H1 (cell line): ENCODE measurements around the gene OR56A3. TPM values are rescaled to one million over a fixed set of nuclear protein-coding genes. Genes with fewer than 3 reads are reported as not detected.

Experiments used
- CTCF ChIA-PET: fragments of 300-600 bp; sonication (Branson Sonifier 250); formaldehyde crosslinking; loops from one replicate; lab custom pipeline; 2021; ENCODE audit not compliant: partially characterized antibody; lab: Charles Lee
- POLR2A ChIA-PET: fragments of 300-600 bp; sonication (Branson Sonifier 250); formaldehyde crosslinking; loops from one replicate; lab custom pipeline; 2021; ENCODE audit warnings: inconsistent platforms; ENCODE audit not compliant: partially characterized antibody; lab: Charles Lee
- DNase-seq, 2 experiments: peaks; one replicate each; pipeline versions ENCODE4 v3.0.0 to v3.0.0-alpha.2; 2010 to 2022; ENCODE audit warnings: low spot score in 2 of 2, low read depth in 1 of 2, mixed read lengths in 1 of 2
- FAIRE-seq: peaks from 2 replicates; lab custom pipeline; 2011; peaks lifted over from hg19 to GRCh38; lab: Jason Lieb, UNC
- H2AFZ ChIP-seq: 2 replicates; pipeline ENCODE4 v1.8.1; 2012; ENCODE audit warnings: low read length, inconsistent platforms
- H2AK5ac ChIP-seq: 2 replicates; pipeline ENCODE4 v1.6.1; 2013; ENCODE audit warnings: low read depth, low read length
- H2BK120ac ChIP-seq: replicated peaks from 2 replicates; pipeline ENCODE3; 2013; ENCODE audit warnings: low read depth, low read length, inconsistent platforms
- H2BK12ac ChIP-seq: 2 replicates; pipeline ENCODE4 v1.6.1; 2013; ENCODE audit warnings: low read depth, low read length
- H2BK15ac ChIP-seq: 2 replicates; pipeline ENCODE4 v1.6.1; 2013; ENCODE audit warnings: low read length
- H2BK20ac ChIP-seq: 2 replicates; pipeline ENCODE4 v1.6.1; 2013; ENCODE audit warnings: low read length
- H2BK5ac ChIP-seq: 2 replicates; pipeline ENCODE4 v1.6.1; 2013; ENCODE audit warnings: low read depth, low read length
- H3K14ac ChIP-seq: 2 replicates; pipeline ENCODE4 v1.6.1; 2013; ENCODE audit warnings: inconsistent platforms; ENCODE audit not compliant: insufficient read length
- H3K18ac ChIP-seq: 2 replicates; pipeline ENCODE4 v1.6.1; 2013; ENCODE audit warnings: low read length; ENCODE audit errors: extremely low read depth
- H3K23ac ChIP-seq: 2 replicates; pipeline ENCODE4 v1.6.1; 2013; ENCODE audit warnings: inconsistent platforms; ENCODE audit not compliant: insufficient read length
- H3K23me2 ChIP-seq: 2 replicates; pipeline ENCODE4 v1.6.1; 2013; ENCODE audit warnings: low read depth, low read length
- H3K27ac ChIP-seq: 2 replicates; pipeline ENCODE4 v1.6.1; 2011; ENCODE audit warnings: low read depth, low read length, inconsistent platforms
- H3K27me3 ChIP-seq, 4 experiments: replicated peaks in 1 of 4; 1 replicate in 1 of 4; 2 replicates in 3 of 4; pipeline versions ENCODE4 v1.6.1 to v1.8.1; 2011 to 2013; ENCODE audit warnings: low read length in 3 of 4, mild to moderate bottlenecking in 3 of 4, inconsistent platforms in 2 of 4, mixed read lengths in 2 of 4, moderate library complexity in 1 of 4; ENCODE audit not compliant: control insufficient read depth in 3 of 4, insufficient read depth in 3 of 4; ENCODE audit errors: extremely low read depth in 1 of 4
- H3K36me3 ChIP-seq, 4 experiments: 2 replicates each; pipeline versions ENCODE4 v1.6.1 to v1.8.1; 2011 to 2013; ENCODE audit warnings: mild to moderate bottlenecking in 4 of 4, low read length in 3 of 4, moderate library complexity in 2 of 4, control low read depth in 1 of 4, inconsistent platforms in 1 of 4; ENCODE audit not compliant: insufficient read depth in 4 of 4, control insufficient read depth in 2 of 4
- H3K4ac ChIP-seq: replicated peaks from 2 replicates; pipeline ENCODE3; 2013; ENCODE audit warnings: low read length, low read depth, mixed read lengths, inconsistent platforms; ENCODE audit not compliant: insufficient read length
- H3K4me1 ChIP-seq, 4 experiments: replicated peaks in 1 of 4; 1 replicate in 1 of 4; 2 replicates in 3 of 4; pipeline versions ENCODE4 v1.6.1 to v1.8.1; 2011 to 2013; ENCODE audit warnings: low read length in 3 of 4, inconsistent platforms in 2 of 4, mixed read lengths in 1 of 4; ENCODE audit not compliant: insufficient read depth in 4 of 4, control insufficient read depth in 3 of 4
- H3K4me2 ChIP-seq, 2 experiments: 2 replicates each; pipeline versions ENCODE4 v1.6.1 to v1.8.1; 2011 to 2013; ENCODE audit warnings: low read depth in 2 of 2, low read length in 2 of 2, control low read depth in 1 of 2, inconsistent platforms in 1 of 2, mild to moderate bottlenecking in 1 of 2; ENCODE audit not compliant: insufficient read depth in 1 of 2
- H3K4me3 ChIP-seq, 4 experiments: fragments of 200-600, 300-600 bp in 1 of 4; sonication (generic), shearing (Covaris generic), sonication (Bioruptor Twin) in 1 of 4; 2 replicates each; pipeline versions ENCODE4 v1.5.1 to v1.8.1; 2011 to 2016; ENCODE audit warnings: low read length in 4 of 4, low read depth in 3 of 4, control low read depth in 2 of 4, inconsistent platforms in 2 of 4, mild to moderate bottlenecking in 2 of 4, mixed read lengths in 1 of 4, moderate library complexity in 1 of 4; ENCODE audit not compliant: insufficient read depth in 2 of 4; ENCODE audit errors: extremely low read depth in 1 of 4
- H3K56ac ChIP-seq: replicated peaks from 2 replicates; pipeline ENCODE3; 2013; ENCODE audit warnings: low read depth, mild to moderate bottlenecking, mixed read lengths, low read length, inconsistent platforms; ENCODE audit not compliant: insufficient read length
- H3K79me1 ChIP-seq: 2 replicates; pipeline ENCODE4 v1.6.1; 2013; ENCODE audit warnings: low read depth, low read length, control low read depth
- H3K79me2 ChIP-seq, 2 experiments: 2 replicates each; pipeline versions ENCODE4 v1.6.1 to v1.8.1; 2012 to 2013; ENCODE audit warnings: low read length in 2 of 2, mild to moderate bottlenecking in 2 of 2, inconsistent platforms in 1 of 2; ENCODE audit not compliant: insufficient read depth in 2 of 2, control insufficient read depth in 1 of 2
- H3K9ac ChIP-seq, 4 experiments: replicated peaks in 1 of 4; 1 replicate in 1 of 4; 2 replicates in 3 of 4; pipeline versions ENCODE4 v1.6.1 to v1.8.1; 2011 to 2013; ENCODE audit warnings: low read depth in 3 of 4, low read length in 3 of 4, control low read depth in 2 of 4, mild to moderate bottlenecking in 2 of 4, moderate library complexity in 2 of 4, inconsistent platforms in 1 of 4; ENCODE audit errors: extremely low read depth in 1 of 4
- H3K9me3 ChIP-seq, 2 experiments: 2 replicates each; pipeline versions ENCODE4 v1.6.1 to v1.8.1; 2012 to 2013; ENCODE audit warnings: mild to moderate bottlenecking in 2 of 2, moderate library complexity in 2 of 2, control low read depth in 1 of 2, inconsistent platforms in 1 of 2, low read depth in 1 of 2, low read length in 1 of 2, mixed read lengths in 1 of 2; ENCODE audit not compliant: insufficient read depth in 2 of 2
- H4K20me1 ChIP-seq, 2 experiments: replicated peaks in 1 of 2; 2 replicates each; pipeline versions ENCODE3 to v1.8.1; 2011 to 2013; ENCODE audit warnings: inconsistent platforms in 2 of 2, low read length in 2 of 2, mild to moderate bottlenecking in 1 of 2; ENCODE audit not compliant: insufficient read depth in 2 of 2, control insufficient read depth in 1 of 2
- H4K5ac ChIP-seq: 2 replicates; pipeline ENCODE4 v1.6.1; 2013; ENCODE audit warnings: low read length, low read depth, mixed read lengths, inconsistent platforms; ENCODE audit not compliant: insufficient read length
- H4K8ac ChIP-seq: 2 replicates; pipeline ENCODE4 v1.8.0; 2013; ENCODE audit warnings: mild to moderate bottlenecking, moderate library complexity, low read length, inconsistent platforms; ENCODE audit not compliant: insufficient read depth; ENCODE audit errors: extremely low read depth
- H4K91ac ChIP-seq: replicated peaks from 2 replicates; pipeline ENCODE3; 2013; ENCODE audit warnings: low read length, mixed read lengths, inconsistent platforms; ENCODE audit not compliant: insufficient read length
- ASH2L ChIP-seq: fragments of 200-600, 300-600 bp; sonication (generic); IDR thresholded peaks from one replicate; pipeline ENCODE4 v1.7.1; 2017; ENCODE audit warnings: low read length
- CTCF ChIP-seq, 3 experiments: IDR thresholded peaks; 1 replicate in 2 of 3; 2 replicates in 1 of 3; pipeline versions ENCODE4 v1.5.1 to v1.6.1; 2011; ENCODE audit warnings: low read length in 3 of 3, mild to moderate bottlenecking in 3 of 3, inconsistent platforms in 2 of 3, low read depth in 1 of 3, moderate library complexity in 1 of 3; ENCODE audit not compliant: insufficient read depth in 1 of 3; ENCODE audit errors: control extremely low read depth in 1 of 3
- WGBS, 2 experiments: shearing (Covaris generic) in 1 of 2; methylation state at CpG; one replicate each; pipeline versions ENCODE4 v1.1.6 to v1.1.7; 2013 to 2015; ENCODE audit warnings: low lambda C conversion rate in 2 of 2, mixed read lengths in 2 of 2, inconsistent platforms in 1 of 2, low coverage in 1 of 2, missing lambda C conversion rate in 1 of 2; ENCODE audit not compliant: insufficient replicate concordance in 2 of 2, insufficient coverage in 1 of 2, insufficient read length in 1 of 2; ENCODE audit errors: extremely low coverage in 1 of 2, missing lambda C conversion rate in 1 of 2; 5-methylcytosine and 5-hydroxymethylcytosine counted together
- polyA plus RNA-seq, 7 experiments: library from polyadenylated mRNA; depleted of rRNA in 3 of 7; stranded (reverse) in 5 of 7; unstranded in 2 of 7; fragments of >200 nt in 5 of 7; fragments of 200-250 nt in 2 of 7; gene quantifications; 1 replicate in 5 of 7; 2 replicates in 1 of 7; 4 replicates in 1 of 7; pipeline versions ENCODE4 v1.2.1 to v1.2.3, GENCODE V29; 2011 to 2013; ENCODE audit warnings: missing spikeins in 2 of 7, mixed read lengths in 2 of 7
- total RNA-seq: library from RNA; stranded (reverse); fragmentation: NEBNext Ultra II Directional; extraction: Animal tissue kit (Norgen Biotek cat#: 25700); gene quantifications from 2 replicates; pipeline ENCODE4 v1.2.1, GENCODE V29; 2021

Gene OR56A3
- total and polyA plus RNA-seq, 2 of the 8 experiments (the other 6 are each of a cell fraction or from before 2014, with no cell fraction given): not detected

GRCh38 chr11:5983443-5983842, 41.4 kb downstream of the OR56A3 start:
- Histone ChIP-seq H4K5ac (no peak overlapping the region), H3K27me3 (no peaks in the 10 kb centered on the region), H2BK20ac (no peak overlapping the region), H4K91ac (no peak overlapping the region), H3K23ac (no peak overlapping the region), H2BK5ac (no peak overlapping the region), H3K9me3 (no peaks in the 10 kb centered on the region), H2BK120ac (no peak overlapping the region), H2AK5ac (no peak overlapping the region), H2BK12ac (no peak overlapping the region)
- DNase-seq (no peak), FAIRE-seq (no peak)
- TF ChIP-seq ASH2L (no peak), CTCF (IDR thresholded peaks at IDR 0.05; ENCODE audit: control extremely low read depth in 1 of 3, insufficient read depth in 1 of 3, low read depth in 1 of 3, low read length in 3 of 3) (peak in 1 of 3 experiments; percentile 27; a peak in 2 of 4 replicates)
- TF ChIP-seq, all 59 proteins: peak for 1
- no peak overlapping the region for H4K8ac ChIP-seq
- 64% methylated on average over 1 of the region's 1 CpG; no CpG with 5 or more reads in 1 of the 2 experiments for WGBS, 2 experiments
- H3K27ac ChIP-seq: no peak overlapping the region
- H2BK15ac ChIP-seq: no peak overlapping the region
- H3K36me3 ChIP-seq: no peaks in the 10 kb centered on the region
- no peak overlapping the region for H3K18ac ChIP-seq
- H2AFZ ChIP-seq: no peak overlapping the region
- POLR2A ChIA-PET: no interaction called here
- no peak overlapping the region for H3K14ac ChIP-seq
- no peak overlapping the region for H3K9ac ChIP-seq
- H3K56ac ChIP-seq: no peak overlapping the region
- no peaks in the 10 kb centered on the region for H3K79me2 ChIP-seq
- CTCF ChIA-PET: no interaction called here
- H3K4ac ChIP-seq: no peak overlapping the region
- no peaks in the 10 kb centered on the region for H3K23me2 ChIP-seq
- no peaks in the 10 kb centered on the region for H3K4me1 ChIP-seq
- no peaks in the 10 kb centered on the region for H3K79me1 ChIP-seq
- H3K4me2 ChIP-seq: no peak overlapping the region
- no peak overlapping the region for H3K4me3 ChIP-seq
- H4K20me1 ChIP-seq: no peaks in the 10 kb centered on the region
